SK-N-SH treated with all-trans-retinoic acid at 6 μM for 48 hours (cell line): ENCODE results near the gene SLC22A12.
"Not testable (repeated sequence)": the region's sequence is repeated elsewhere in the genome, so short reads cannot be mapped to it uniquely, and the experiment has no call there.

Experiments used
- ATAC-seq: fragments of 200-7000 bp; cut with Tn5 transposase; 3 replicates; pipeline ENCODE4 v1.9.1; 2020; ENCODE audit warnings: mild to moderate bottlenecking, moderate library complexity
- BACH2 ChIP-seq: fragments of 250-450 bp; sonication (Bioruptor Pico); IDR thresholded peaks from 2 replicates; pipeline ENCODE4 v1.9.0; 2021; ENCODE audit warnings: mild to moderate bottlenecking, borderline replicate concordance
- CSDC2 ChIP-seq: fragments of 250-450 bp; sonication (Bioruptor Pico); IDR thresholded peaks from 2 replicates; pipeline ENCODE4 v1.5.0; 2020; ENCODE audit warnings: mild to moderate bottlenecking, moderate library complexity
- ESRRG ChIP-seq: fragments of 250-450 bp; sonication (Bioruptor Pico); IDR thresholded peaks from 2 replicates; pipeline ENCODE4 v1.6.1; 2021; ENCODE audit warnings: mild to moderate bottlenecking
- GLIS3 ChIP-seq: fragments of 250-450 bp; sonication (Bioruptor Pico); IDR thresholded peaks from 2 replicates; pipeline ENCODE4 v1.5.0; 2020; ENCODE audit warnings: mild to moderate bottlenecking, moderate library complexity
- ISL1 ChIP-seq: fragments of 250-450 bp; sonication (Bioruptor Pico); IDR thresholded peaks from 2 replicates; pipeline ENCODE4 v2.1.2; 2022; ENCODE audit warnings: mild to moderate bottlenecking, moderate library complexity
- OSR1 ChIP-seq: fragments of 250-450 bp; sonication (Bioruptor Pico); IDR thresholded peaks from 2 replicates; pipeline ENCODE4 v1.8.0; 2022; ENCODE audit warnings: moderate library complexity, mild to moderate bottlenecking, inconsistent platforms
- PATZ1 ChIP-seq: fragments of 250-450 bp; sonication (Bioruptor Pico); IDR thresholded peaks from 2 replicates; pipeline ENCODE4 v1.8.0; 2020; ENCODE audit warnings: mild to moderate bottlenecking, moderate library complexity, borderline replicate concordance
- POU6F1 ChIP-seq: fragments of 250-450 bp; sonication (Bioruptor Pico); IDR thresholded peaks from 2 replicates; pipeline ENCODE4 v1.8.0; 2021; ENCODE audit warnings: low read depth, mild to moderate bottlenecking, moderate library complexity, borderline replicate concordance
- PPARA ChIP-seq: fragments of 250-450 bp; sonication (Bioruptor Pico); IDR thresholded peaks from 2 replicates; pipeline ENCODE4 v1.5.0; 2020; ENCODE audit warnings: mild to moderate bottlenecking, borderline replicate concordance
- RARB ChIP-seq: fragments of 250-450 bp; sonication (Bioruptor Pico); IDR thresholded peaks from 2 replicates; pipeline ENCODE4 v1.8.0; 2021; ENCODE audit warnings: mild to moderate bottlenecking, moderate library complexity
- TCF4 ChIP-seq: fragments of 250-450 bp; sonication (Bioruptor Pico); IDR thresholded peaks from 2 replicates; pipeline ENCODE4 v1.8.0; 2021; ENCODE audit warnings: mild to moderate bottlenecking, moderate library complexity, borderline replicate concordance
- TOX ChIP-seq: fragments of 250-450 bp; sonication (Bioruptor Pico); IDR thresholded peaks from 2 replicates; pipeline ENCODE4 v1.8.0; 2021; ENCODE audit warnings: mild to moderate bottlenecking, moderate library complexity, borderline replicate concordance
- TSHZ2 ChIP-seq: fragments of 250-450 bp; sonication (Bioruptor Pico); IDR thresholded peaks from 2 replicates; pipeline ENCODE4 v1.5.0; 2020; ENCODE audit warnings: mild to moderate bottlenecking, moderate library complexity
- ZC3H10 ChIP-seq: fragments of 250-450 bp; sonication (Bioruptor Pico); IDR thresholded peaks from 2 replicates; pipeline ENCODE4 v1.5.1; 2021; ENCODE audit warnings: mild to moderate bottlenecking, moderate library complexity
- ZFP3 ChIP-seq: fragments of 250-450 bp; sonication (Bioruptor Pico); IDR thresholded peaks from 2 replicates; pipeline ENCODE4 v1.5.0; 2020; ENCODE audit warnings: mild to moderate bottlenecking, moderate library complexity
- ZNF565 ChIP-seq: fragments of 450-650 bp; formaldehyde crosslinking; conservative IDR thresholded peaks from 2 replicates; pipeline ENCODE4 v1.5.0; 2020; ENCODE audit warnings: low read depth, mild to moderate bottlenecking, moderate library complexity
- ZNF70 ChIP-seq: fragments of 450-650 bp; formaldehyde crosslinking; IDR thresholded peaks from 2 replicates; pipeline ENCODE4 v1.5.0; 2020; ENCODE audit warnings: mild to moderate bottlenecking, moderate library complexity
- TF ChIP-seq, protein P1 (sequence below): fragments of 250-450 bp; sonication (Bioruptor Pico); IDR thresholded peaks from 2 replicates; pipeline ENCODE4 v1.5.1; 2020; ENCODE audit warnings: low read depth, mild to moderate bottlenecking, moderate library complexity
- TF ChIP-seq, protein P2 (sequence below): fragments of 250-450 bp; sonication (Bioruptor Pico); IDR thresholded peaks from 2 replicates; pipeline ENCODE4 v1.5.1; 2021; ENCODE audit warnings: mild to moderate bottlenecking, moderate library complexity

SLC22A12 gene

DNA sequence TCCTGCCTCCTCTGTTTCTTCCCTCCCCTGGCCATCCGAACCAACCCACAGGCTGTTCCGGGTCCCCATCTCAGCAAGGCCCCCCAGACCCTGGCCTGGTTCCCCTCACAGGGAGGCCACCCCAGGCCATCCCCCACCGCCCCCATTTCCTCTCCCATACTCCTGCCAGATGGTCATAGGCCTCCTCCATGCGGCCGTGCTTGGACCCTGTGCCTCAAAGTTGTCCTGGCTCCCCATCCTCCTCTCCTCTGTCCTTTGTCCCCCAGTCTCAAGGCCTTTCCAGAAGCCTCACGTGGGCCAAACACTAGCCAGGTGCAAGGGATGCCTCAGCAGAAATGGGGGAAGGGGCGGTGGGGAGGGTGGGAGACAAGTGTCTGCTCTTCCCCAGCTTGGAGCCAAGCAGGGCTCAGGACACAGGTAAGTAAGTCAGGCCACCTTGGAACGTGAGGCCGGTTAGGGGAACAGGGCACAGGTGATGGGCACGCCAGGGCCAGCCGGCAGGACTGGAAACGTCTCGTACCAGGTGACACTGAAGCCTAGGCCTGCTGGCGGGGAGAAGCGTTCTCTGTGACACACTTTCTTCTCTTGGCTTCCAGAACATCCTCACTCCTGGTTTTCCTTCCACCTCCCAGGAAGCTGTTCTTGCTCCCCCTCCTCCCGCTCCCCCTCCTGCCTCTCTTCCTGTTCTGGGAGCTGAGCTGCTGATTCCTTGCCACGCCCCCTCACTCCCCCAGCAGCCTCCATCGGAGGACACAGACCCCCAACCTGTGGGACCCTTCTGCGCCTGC lies 31.5 kb upstream of the SLC22A12 start:
- no peak for ATAC-seq
- TF ChIP-seq GLIS3 (CRISPR knock-in tag) (no peak), PPARA (no peak), TCF4 (CRISPR knock-in tag) (no peak), CSDC2 (CRISPR knock-in tag) (no peak), RARB (no peak), PATZ1 (CRISPR knock-in tag) (no peak), BACH2 (CRISPR knock-in tag) (no peak), TSHZ2 (no peak), POU6F1 (CRISPR knock-in tag) (no peak), ZC3H10 (CRISPR knock-in tag) (no peak), OSR1 (no peak)
- TF ChIP-seq, protein P1, sequence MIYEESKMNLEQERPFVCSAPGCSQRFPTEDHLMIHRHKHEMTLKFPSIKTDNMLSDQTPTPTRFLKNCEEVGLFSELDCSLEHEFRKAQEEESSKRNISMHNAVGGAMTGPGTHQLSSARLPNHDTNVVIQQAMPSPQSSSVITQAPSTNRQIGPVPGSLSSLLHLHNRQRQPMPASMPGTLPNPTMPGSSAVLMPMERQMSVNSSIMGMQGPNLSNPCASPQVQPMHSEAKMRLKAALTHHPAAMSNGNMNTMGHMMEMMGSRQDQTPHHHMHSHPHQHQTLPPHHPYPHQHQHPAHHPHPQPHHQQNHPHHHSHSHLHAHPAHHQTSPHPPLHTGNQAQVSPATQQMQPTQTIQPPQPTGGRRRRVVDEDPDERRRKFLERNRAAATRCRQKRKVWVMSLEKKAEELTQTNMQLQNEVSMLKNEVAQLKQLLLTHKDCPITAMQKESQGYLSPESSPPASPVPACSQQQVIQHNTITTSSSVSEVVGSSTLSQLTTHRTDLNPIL (CRISPR knock-in tag) = no peak
- TF ChIP-seq, protein P2, sequence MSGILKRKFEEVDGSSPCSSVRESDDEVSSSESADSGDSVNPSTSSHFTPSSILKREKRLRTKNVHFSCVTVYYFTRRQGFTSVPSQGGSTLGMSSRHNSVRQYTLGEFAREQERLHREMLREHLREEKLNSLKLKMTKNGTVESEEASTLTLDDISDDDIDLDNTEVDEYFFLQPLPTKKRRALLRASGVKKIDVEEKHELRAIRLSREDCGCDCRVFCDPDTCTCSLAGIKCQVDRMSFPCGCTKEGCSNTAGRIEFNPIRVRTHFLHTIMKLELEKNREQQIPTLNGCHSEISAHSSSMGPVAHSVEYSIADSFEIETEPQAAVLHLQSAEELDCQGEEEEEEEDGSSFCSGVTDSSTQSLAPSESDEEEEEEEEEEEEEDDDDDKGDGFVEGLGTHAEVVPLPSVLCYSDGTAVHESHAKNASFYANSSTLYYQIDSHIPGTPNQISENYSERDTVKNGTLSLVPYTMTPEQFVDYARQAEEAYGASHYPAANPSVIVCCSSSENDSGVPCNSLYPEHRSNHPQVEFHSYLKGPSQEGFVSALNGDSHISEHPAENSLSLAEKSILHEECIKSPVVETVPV (CRISPR knock-in tag) = no peak
- TF ChIP-seq, all 23 proteins: peak for 0

- no peak for ATAC-seq
- no peak for TF ChIP-seq ZNF565 (CRISPR knock-in tag)
These were observed 30.8 kb upstream of the SLC22A12 start for GRCh38 chr11:64560139-64560771.

- ATAC-seq = no peak
- TF ChIP-seq PPARA (no peak), ZFP3 (CRISPR knock-in tag) (no peak), ESRRG (CRISPR knock-in tag) (no peak), ZNF565 (CRISPR knock-in tag) (no peak), GLIS3 (CRISPR knock-in tag) (no peak), TOX (no peak), ISL1 (CRISPR knock-in tag) (no peak), ZNF70 (no peak)
- TF ChIP-seq, protein P1 (CRISPR knock-in tag) = no peak
- TF ChIP-seq, all 23 proteins: peak for 0
These were observed 30.1 kb upstream of the SLC22A12 start for GRCh38 chr11:64560941-64561340.

- not testable (repeated sequence) for ATAC-seq
These were observed 29.6 kb upstream of the SLC22A12 start for GRCh38 chr11:64561429-64561828.
